ENCODE results near the gene MUC21. TPM values are rescaled to one million over a fixed set of nuclear protein-coding genes. Genes with fewer than 3 reads are reported as not detected.
A peak's percentile ranks its signal among the peaks of the same experiment; 100 is the strongest.

MUC21 gene
- total and polyA plus RNA-seq, 9 of the 15 experiments (the other 6 are each of a cell fraction or from before 2014, with no cell fraction given) = not detected

DNA sequence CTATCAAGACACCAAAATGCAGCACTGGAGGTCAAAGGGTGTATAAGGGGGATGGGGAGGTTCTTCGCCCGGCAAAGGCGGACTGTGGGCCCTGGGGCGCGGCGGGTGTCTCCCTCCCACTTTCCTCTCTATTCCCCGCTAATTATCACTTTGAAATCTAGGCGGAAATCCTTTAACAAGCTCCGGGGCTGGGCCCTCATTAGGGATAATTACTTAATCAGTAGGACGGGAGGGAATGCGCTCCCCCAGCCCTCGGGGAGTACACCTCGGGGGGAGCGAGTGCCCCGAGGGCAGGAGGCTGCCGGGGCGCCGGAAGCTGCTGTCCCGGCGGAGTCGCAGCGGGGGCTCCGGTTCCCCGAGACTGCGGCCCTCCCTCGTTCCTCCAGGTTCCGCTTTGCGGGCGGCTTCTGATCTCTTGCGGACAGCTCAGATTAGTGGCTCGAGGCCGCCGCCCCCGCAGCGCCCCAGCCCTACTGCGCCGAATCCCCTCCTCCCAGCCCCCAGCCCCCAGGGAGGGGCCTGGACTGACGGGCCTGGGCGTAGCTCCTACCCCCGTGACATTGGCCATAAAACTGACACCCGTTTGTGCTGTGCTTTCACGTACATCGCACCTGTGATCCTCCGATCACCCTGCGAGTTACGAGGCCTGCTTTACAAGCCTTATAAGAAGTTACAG, 28.0 kb upstream of the MUC21 start (continued):
- TF ChIP-seq CEBPB (tag; IDR thresholded peaks at IDR 0.05) = no peak
- TF ChIP-seq ZNF707 (CRISPR knock-in tag; conservative IDR thresholded peaks at IDR 0.05) = no peak
- TF ChIP-seq CCNT2 (IDR thresholded peaks at IDR 0.05; ENCODE audit: borderline replicate concordance, extremely low read depth, insufficient read length, low read depth, low read length) = peak; percentile 96
- TF ChIP-seq MYC (IDR thresholded peaks at IDR 0.05; ENCODE audit: low read depth, low read length) = 0 out of 2 replicates have a peak, but pooled peaks have one; percentile 49
- 0 out of 2 replicates have a peak, but pooled peaks have one; percentile 51 for TF ChIP-seq MYC (CRISPR knock-in tag; IDR thresholded peaks at IDR 0.05; ENCODE audit: borderline replicate concordance, low read depth)
- TF ChIP-seq ZFPM2 (CRISPR knock-in tag; IDR thresholded peaks at IDR 0.05) = no peak
- peak; percentile 64; the same call in 1 of the 2 replicates for TF ChIP-seq DPF2 (IDR thresholded peaks at IDR 0.05)
- TF ChIP-seq, protein P1, sequence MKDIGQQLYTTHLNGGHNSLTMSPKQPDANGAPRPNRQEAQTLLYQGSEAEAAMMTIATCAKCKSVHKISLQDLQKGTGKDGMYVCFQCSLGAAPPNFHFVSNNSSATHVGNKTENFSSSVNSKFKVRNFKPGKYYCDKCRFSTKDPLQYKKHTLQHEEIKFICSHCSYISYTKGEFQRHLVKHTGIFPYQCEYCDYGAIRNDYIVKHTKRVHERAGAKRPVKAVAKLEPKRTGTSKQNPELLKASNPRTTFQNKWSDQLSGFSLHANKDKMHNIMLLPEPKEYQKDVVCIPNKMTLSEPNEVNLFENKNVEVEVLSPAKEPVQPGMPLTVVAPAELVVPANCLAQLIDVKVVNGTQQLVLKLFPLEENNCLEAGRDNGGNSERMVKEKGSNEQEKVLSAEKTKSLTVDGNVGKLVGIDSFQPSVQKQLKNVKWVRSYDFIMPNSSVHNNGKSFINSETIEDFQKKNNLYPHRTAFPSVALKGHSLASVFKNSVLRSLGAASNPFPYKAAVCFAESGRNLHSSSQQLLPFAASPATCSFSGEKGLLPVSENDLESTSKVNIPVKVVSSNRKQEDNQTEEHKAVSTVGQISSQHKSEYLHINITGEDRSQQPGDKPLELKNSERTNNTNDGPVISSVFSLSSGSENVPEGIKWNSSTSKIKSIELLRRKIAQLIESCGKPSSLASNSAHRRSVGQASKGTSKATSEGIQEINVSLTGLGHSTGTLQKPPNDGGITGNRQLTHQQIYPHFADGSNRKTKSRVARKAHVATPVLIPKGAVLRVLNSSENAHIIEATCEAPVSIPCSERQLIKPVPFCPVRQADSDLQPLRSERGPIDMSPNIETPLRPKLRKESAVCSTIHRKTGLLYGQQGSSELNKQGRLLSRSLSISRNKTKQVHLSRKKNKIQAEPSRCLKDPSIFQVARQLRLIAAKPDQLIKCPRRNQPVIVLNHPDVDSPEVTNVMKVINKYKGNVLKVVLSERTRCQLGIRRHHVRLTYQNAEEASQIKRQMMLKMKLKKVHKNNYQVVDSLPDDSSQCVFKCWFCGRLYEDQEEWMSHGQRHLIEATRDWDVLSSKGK (CRISPR knock-in tag; IDR thresholded peaks at IDR 0.05) = no peak
- TF ChIP-seq GATA2 (CRISPR knock-in tag; IDR thresholded peaks at IDR 0.05) = peak; percentile 42; the same call in 1 of the 2 replicates
- no peak for TF ChIP-seq ZNF77 (CRISPR knock-in tag; IDR thresholded peaks at IDR 0.05)
- TF ChIP-seq, protein P2, sequence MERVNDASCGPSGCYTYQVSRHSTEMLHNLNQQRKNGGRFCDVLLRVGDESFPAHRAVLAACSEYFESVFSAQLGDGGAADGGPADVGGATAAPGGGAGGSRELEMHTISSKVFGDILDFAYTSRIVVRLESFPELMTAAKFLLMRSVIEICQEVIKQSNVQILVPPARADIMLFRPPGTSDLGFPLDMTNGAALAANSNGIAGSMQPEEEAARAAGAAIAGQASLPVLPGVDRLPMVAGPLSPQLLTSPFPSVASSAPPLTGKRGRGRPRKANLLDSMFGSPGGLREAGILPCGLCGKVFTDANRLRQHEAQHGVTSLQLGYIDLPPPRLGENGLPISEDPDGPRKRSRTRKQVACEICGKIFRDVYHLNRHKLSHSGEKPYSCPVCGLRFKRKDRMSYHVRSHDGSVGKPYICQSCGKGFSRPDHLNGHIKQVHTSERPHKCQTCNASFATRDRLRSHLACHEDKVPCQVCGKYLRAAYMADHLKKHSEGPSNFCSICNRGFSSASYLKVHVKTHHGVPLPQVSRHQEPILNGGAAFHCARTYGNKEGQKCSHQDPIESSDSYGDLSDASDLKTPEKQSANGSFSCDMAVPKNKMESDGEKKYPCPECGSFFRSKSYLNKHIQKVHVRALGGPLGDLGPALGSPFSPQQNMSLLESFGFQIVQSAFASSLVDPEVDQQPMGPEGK (CRISPR knock-in tag; IDR thresholded peaks at IDR 0.05; ENCODE audit: borderline replicate concordance) = peak; percentile 65; the same call in 1 of the 2 replicates
- TF ChIP-seq ESRRA (IDR thresholded peaks at IDR 0.05; ENCODE audit: borderline replicate concordance, low read depth) = peak; percentile 89; the same call in 1 of the 2 replicates
- no peak for TF ChIP-seq ZNF134 (CRISPR knock-in tag; conservative IDR thresholded peaks at IDR 0.05)
- TF ChIP-seq, protein P3, sequence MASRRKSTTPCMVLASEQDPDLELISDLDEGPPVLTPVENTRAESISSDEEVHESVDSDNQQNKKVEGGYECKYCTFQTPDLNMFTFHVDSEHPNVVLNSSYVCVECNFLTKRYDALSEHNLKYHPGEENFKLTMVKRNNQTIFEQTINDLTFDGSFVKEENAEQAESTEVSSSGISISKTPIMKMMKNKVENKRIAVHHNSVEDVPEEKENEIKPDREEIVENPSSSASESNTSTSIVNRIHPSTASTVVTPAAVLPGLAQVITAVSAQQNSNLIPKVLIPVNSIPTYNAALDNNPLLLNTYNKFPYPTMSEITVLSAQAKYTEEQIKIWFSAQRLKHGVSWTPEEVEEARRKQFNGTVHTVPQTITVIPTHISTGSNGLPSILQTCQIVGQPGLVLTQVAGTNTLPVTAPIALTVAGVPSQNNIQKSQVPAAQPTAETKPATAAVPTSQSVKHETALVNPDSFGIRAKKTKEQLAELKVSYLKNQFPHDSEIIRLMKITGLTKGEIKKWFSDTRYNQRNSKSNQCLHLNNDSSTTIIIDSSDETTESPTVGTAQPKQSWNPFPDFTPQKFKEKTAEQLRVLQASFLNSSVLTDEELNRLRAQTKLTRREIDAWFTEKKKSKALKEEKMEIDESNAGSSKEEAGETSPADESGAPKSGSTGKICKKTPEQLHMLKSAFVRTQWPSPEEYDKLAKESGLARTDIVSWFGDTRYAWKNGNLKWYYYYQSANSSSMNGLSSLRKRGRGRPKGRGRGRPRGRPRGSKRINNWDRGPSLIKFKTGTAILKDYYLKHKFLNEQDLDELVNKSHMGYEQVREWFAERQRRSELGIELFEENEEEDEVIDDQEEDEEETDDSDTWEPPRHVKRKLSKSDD (conservative IDR thresholded peaks at IDR 0.05; ENCODE audit: low read length) = no peak
- TF ChIP-seq, protein P4, sequence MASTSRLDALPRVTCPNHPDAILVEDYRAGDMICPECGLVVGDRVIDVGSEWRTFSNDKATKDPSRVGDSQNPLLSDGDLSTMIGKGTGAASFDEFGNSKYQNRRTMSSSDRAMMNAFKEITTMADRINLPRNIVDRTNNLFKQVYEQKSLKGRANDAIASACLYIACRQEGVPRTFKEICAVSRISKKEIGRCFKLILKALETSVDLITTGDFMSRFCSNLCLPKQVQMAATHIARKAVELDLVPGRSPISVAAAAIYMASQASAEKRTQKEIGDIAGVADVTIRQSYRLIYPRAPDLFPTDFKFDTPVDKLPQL (IDR thresholded peaks at IDR 0.05; ENCODE audit: extremely low read depth, insufficient read length) = no peak
- TF ChIP-seq, protein P5, sequence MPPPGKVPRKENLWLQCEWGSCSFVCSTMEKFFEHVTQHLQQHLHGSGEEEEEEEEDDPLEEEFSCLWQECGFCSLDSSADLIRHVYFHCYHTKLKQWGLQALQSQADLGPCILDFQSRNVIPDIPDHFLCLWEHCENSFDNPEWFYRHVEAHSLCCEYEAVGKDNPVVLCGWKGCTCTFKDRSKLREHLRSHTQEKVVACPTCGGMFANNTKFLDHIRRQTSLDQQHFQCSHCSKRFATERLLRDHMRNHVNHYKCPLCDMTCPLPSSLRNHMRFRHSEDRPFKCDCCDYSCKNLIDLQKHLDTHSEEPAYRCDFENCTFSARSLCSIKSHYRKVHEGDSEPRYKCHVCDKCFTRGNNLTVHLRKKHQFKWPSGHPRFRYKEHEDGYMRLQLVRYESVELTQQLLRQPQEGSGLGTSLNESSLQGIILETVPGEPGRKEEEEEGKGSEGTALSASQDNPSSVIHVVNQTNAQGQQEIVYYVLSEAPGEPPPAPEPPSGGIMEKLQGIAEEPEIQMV (tag; conservative IDR thresholded peaks at IDR 0.05; ENCODE audit: low read depth) = no peak
